GM13977 (cell line): ENCODE results near the gene ZMIZ1.

Source experiments
- DNase-seq: peaks from one replicate; pipeline ENCODE4 v3.0.0; 2012; ENCODE audit warnings: low spot score
- CTCF ChIP-seq: IDR thresholded peaks from 2 replicates; pipeline ENCODE4 v1.5.1; 2012; ENCODE audit warnings: mild to moderate bottlenecking, control low read depth; ENCODE audit not compliant: insufficient read depth; ENCODE audit errors: extremely low read depth, missing control alignments
- in situ Hi-C: fragments of 300-500 bp; cut with MboI; formaldehyde crosslinking; loops from one replicate; pipeline ENCODE4 v1.12.0; 2022; ENCODE audit warnings: low sequenced_read_pairs, low pct_unique_long_range_greater_than_20kb, mixed read lengths, inconsistent platforms; ENCODE audit not compliant: unreplicated experiment

The ZMIZ1 gene

GRCh38 chr10:79158402-79159097 lies 89.8 kb downstream of the ZMIZ1 start:
- TF ChIP-seq CTCF, result no peak
- no peak for DNase-seq
- in situ Hi-C loops, result no loop called here

GRCh38 chr10:79159141-79159651 lies 90.4 kb downstream of the ZMIZ1 start:
- no peak for DNase-seq
- in situ Hi-C loops, result no loop called here
- no peak for TF ChIP-seq CTCF

GRCh38 chr10:79159785-79160184 lies 91.0 kb downstream of the ZMIZ1 start:
- no peak for DNase-seq

GRCh38 chr10:79160191-79160590 lies 91.4 kb downstream of the ZMIZ1 start:
- no peak for TF ChIP-seq CTCF
- DNase-seq, result no peak
- in situ Hi-C loops, result no loop called here

More at GRCh38 chr10:79159785-79160184, 91.0 kb downstream of the ZMIZ1 start:
- no peak for TF ChIP-seq CTCF
- in situ Hi-C loops, result no loop called here

GRCh38 chr10:79161557-79161956 lies 92.8 kb downstream of the ZMIZ1 start:
- DNase-seq, result no peak
- in situ Hi-C loops, result no loop called here
- TF ChIP-seq CTCF, result no peak

- TF ChIP-seq CTCF, result no peak
- in situ Hi-C loops, result no loop called here
These were observed 93.3 kb downstream of the ZMIZ1 start for GRCh38 chr10:79162022-79162421.

More at GRCh38 chr10:79162022-79162421, 93.3 kb downstream of the ZMIZ1 start:
- no peak for DNase-seq
